HEK293 (cell line): ENCODE measurements around the gene CDK14.

Experiments used
- CTCF ChIA-PET: fragments of 350-600 bp; formaldehyde crosslinking; extraction: SDS; loops from one replicate; lab custom pipeline; 2021; ENCODE audit warnings: antibody characterized with exemption; lab: Yijun Ruan, JAX
- POLR2A ChIA-PET: fragments of 300-600 bp; formaldehyde crosslinking; extraction: SDS; loops from one replicate; lab custom pipeline; 2020; ENCODE audit warnings: antibody characterized with exemption, inconsistent platforms; lab: Yijun Ruan, JAX
- H3K27ac ChIP-seq: fragments of 200-500 bp; sonication (Bioruptor generic); 2 replicates; pipeline ENCODE4 v1.5.1; 2014; ENCODE audit warnings: low read depth, low read length, control low read depth, inconsistent platforms; ENCODE audit errors: extremely low read depth
- H3K36me3 ChIP-seq, 2 experiments: fragments of 200-500 bp in 1 of 2; sonication (Bioruptor generic) in 1 of 2; 1 replicate in 1 of 2; 2 replicates in 1 of 2; pipeline ENCODE4 v1.5.1; 2014 to 2017; ENCODE audit warnings: inconsistent platforms in 2 of 2, low read length in 2 of 2; ENCODE audit not compliant: control insufficient read depth in 2 of 2, insufficient read depth in 1 of 2
- H3K4me1 ChIP-seq: fragments of 200-500 bp; sonication (Bioruptor generic); 2 replicates; pipeline ENCODE4 v1.5.1; 2014; ENCODE audit warnings: mild to moderate bottlenecking, low read length, inconsistent platforms; ENCODE audit not compliant: control insufficient read depth, insufficient read depth
- H3K4me3 ChIP-seq: 2 replicates; pipeline ENCODE4 v1.5.1; 2011; ENCODE audit warnings: low read depth, mild to moderate bottlenecking, control low read depth, low read length, moderate library complexity
- H3K9me3 ChIP-seq: fragments of 200-500 bp; sonication (Bioruptor generic); 2 replicates; pipeline ENCODE4 v1.5.1; 2014; ENCODE audit warnings: low read depth, low read length, inconsistent platforms; ENCODE audit not compliant: control insufficient read depth, insufficient read depth
- HOXA7 ChIP-seq: sonication (generic); formaldehyde crosslinking; IDR thresholded peaks from 2 replicates; pipeline ENCODE4 v1.8.1; 2022; ENCODE audit warnings: missing genetic modification reagents, borderline replicate concordance
- KLF10 ChIP-seq: fragments of 450-650 bp; IDR thresholded peaks from 2 replicates; pipeline ENCODE4 v1.5.1; 2018; ENCODE audit warnings: missing biosample characterization, mild to moderate bottlenecking, missing genetic modification characterization
- MEIS1 ChIP-seq: sonication (generic); formaldehyde crosslinking; IDR thresholded peaks from 2 replicates; pipeline ENCODE4 v1.8.1; 2022; ENCODE audit warnings: missing genetic modification reagents, mild to moderate bottlenecking, borderline replicate concordance
- SALL2 ChIP-seq: fragments of 450-650 bp; formaldehyde crosslinking; IDR thresholded peaks from 2 replicates; pipeline ENCODE4 v1.5.0; 2017; ENCODE audit warnings: missing biosample characterization, mild to moderate bottlenecking, missing genetic modification characterization, borderline replicate concordance
- ZBTB1 ChIP-seq: fragments of 450-650 bp; formaldehyde crosslinking; IDR thresholded peaks from 2 replicates; pipeline ENCODE4 v1.5.1; 2016; ENCODE audit warnings: missing biosample characterization, missing genetic modification characterization
- ZBTB21 ChIP-seq: fragments of 450-650 bp; formaldehyde crosslinking; IDR thresholded peaks from 2 replicates; pipeline ENCODE4 v1.5.1; 2017; ENCODE audit warnings: missing biosample characterization, missing genetic modification characterization
- ZBTB8A ChIP-seq: fragments of 450-650 bp; formaldehyde crosslinking; IDR thresholded peaks from 2 replicates; pipeline ENCODE4 v1.5.1; 2016; ENCODE audit warnings: missing biosample characterization, missing genetic modification characterization
- ZNF146 ChIP-seq: fragments of 450-650 bp; formaldehyde crosslinking; IDR thresholded peaks from 2 replicates; pipeline ENCODE4 v1.5.1; 2016; ENCODE audit warnings: missing biosample characterization, missing genetic modification characterization
- ZNF16 ChIP-seq: fragments of 450-650 bp; formaldehyde crosslinking; IDR thresholded peaks from 2 replicates; pipeline ENCODE4 v1.5.1; 2016; ENCODE audit warnings: low read depth, missing biosample characterization, missing genetic modification characterization
- ZNF174 ChIP-seq: fragments of 450-650 bp; formaldehyde crosslinking; IDR thresholded peaks from 2 replicates; pipeline ENCODE4 v1.5.0; 2017; ENCODE audit warnings: missing biosample characterization, mild to moderate bottlenecking, missing genetic modification characterization
- ZNF221 ChIP-seq: fragments of 450-650 bp; formaldehyde crosslinking; IDR thresholded peaks from 2 replicates; pipeline ENCODE4 v1.5.1; 2017; ENCODE audit warnings: missing biosample characterization, missing genetic modification characterization, borderline replicate concordance
- ZNF311 ChIP-seq: fragments of 450-650 bp; formaldehyde crosslinking; IDR thresholded peaks from 2 replicates; pipeline ENCODE4 v1.5.1; 2017; ENCODE audit warnings: missing biosample characterization, missing genetic modification characterization, borderline replicate concordance
- ZNF335 ChIP-seq: fragments of 450-650 bp; formaldehyde crosslinking; conservative IDR thresholded peaks from 2 replicates; pipeline ENCODE4 v1.5.1; 2016; ENCODE audit warnings: missing biosample characterization, missing genetic modification characterization
- ZNF510 ChIP-seq: fragments of 450-650 bp; formaldehyde crosslinking; IDR thresholded peaks from 2 replicates; pipeline ENCODE4 v1.5.1; 2018; ENCODE audit warnings: mild to moderate bottlenecking, missing genetic modification characterization, missing biosample characterization; ENCODE audit not compliant: insufficient replicate concordance
- ZNF529 ChIP-seq: fragments of 450-650 bp; formaldehyde crosslinking; IDR thresholded peaks from 2 replicates; pipeline ENCODE4 v1.5.1; 2017; ENCODE audit warnings: missing genetic modification characterization, missing biosample characterization; ENCODE audit not compliant: insufficient replicate concordance
- ZNF530 ChIP-seq: fragments of 450-650 bp; formaldehyde crosslinking; IDR thresholded peaks from 2 replicates; pipeline ENCODE4 v1.5.1; 2016; ENCODE audit warnings: low read depth, missing biosample characterization, missing genetic modification characterization
- ZNF837 ChIP-seq: fragments of 450-650 bp; formaldehyde crosslinking; IDR thresholded peaks from 2 replicates; pipeline ENCODE4 v1.5.1; 2016; ENCODE audit warnings: missing biosample characterization, missing genetic modification characterization
- TF ChIP-seq, protein P1 (sequence below): fragments of 450-650 bp; formaldehyde crosslinking; IDR thresholded peaks from 2 replicates; pipeline ENCODE4 v1.5.1; 2016; ENCODE audit warnings: missing biosample characterization, missing genetic modification characterization, borderline replicate concordance
- TF ChIP-seq, protein P2 (sequence below): sonication (generic); formaldehyde crosslinking; IDR thresholded peaks from 2 replicates; pipeline ENCODE4 v1.8.1; 2022; ENCODE audit warnings: mild to moderate bottlenecking, moderate library complexity, missing genetic modification reagents
- TF ChIP-seq, protein P3 (sequence below): fragments of 450-650 bp; formaldehyde crosslinking; IDR thresholded peaks from 2 replicates; pipeline ENCODE4 v1.5.1; 2016; ENCODE audit warnings: missing biosample characterization, missing genetic modification characterization
- TF ChIP-seq, protein P4 (sequence below): fragments of 450-650 bp; formaldehyde crosslinking; IDR thresholded peaks from 2 replicates; pipeline ENCODE4 v1.5.1; 2017; ENCODE audit warnings: missing biosample characterization, missing genetic modification characterization
- TF ChIP-seq, protein P5 (sequence below): fragments of 450-650 bp; formaldehyde crosslinking; conservative IDR thresholded peaks from 2 replicates; pipeline ENCODE4 v1.5.1; 2016; ENCODE audit warnings: low read depth, missing biosample characterization, missing genetic modification characterization

Gene CDK14

DNA sequence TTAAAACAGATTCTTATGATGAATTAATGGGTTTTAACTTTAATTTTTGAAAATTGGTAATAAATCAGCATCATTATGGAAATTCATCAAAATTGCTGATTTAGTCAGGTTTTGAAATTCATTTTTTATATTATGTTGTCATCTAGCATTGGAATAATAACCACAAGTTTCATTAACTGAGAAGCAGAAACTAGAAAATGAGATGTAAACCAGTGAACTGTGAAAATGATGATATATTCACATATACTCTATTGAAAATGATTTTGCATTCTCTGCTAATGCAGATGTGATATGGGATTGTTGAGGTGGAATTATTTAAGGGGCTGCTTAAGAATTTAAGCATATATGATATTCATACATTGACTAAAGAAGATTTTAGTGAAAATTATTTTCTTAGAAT is 352.0 kb downstream of the CDK14 start:
- CTCF ChIA-PET = no interaction called here
- H3K4me1 ChIP-seq = no peaks in the 10 kb centered on the region
- H3K36me3 ChIP-seq = no peaks in the 10 kb centered on the region
- POLR2A ChIA-PET = no interaction called here
- H3K27ac ChIP-seq = no peak overlapping the region
- TF ChIP-seq ZNF221 (tag by site-specific recombination) (no peak), ZBTB1 (tag by site-specific recombination) (no peak), ZNF16 (no peak), ZBTB8A (tag by site-specific recombination) (no peak)
- no peak overlapping the region for H3K4me3 ChIP-seq
- no peaks in the 10 kb centered on the region for H3K9me3 ChIP-seq

DNA sequence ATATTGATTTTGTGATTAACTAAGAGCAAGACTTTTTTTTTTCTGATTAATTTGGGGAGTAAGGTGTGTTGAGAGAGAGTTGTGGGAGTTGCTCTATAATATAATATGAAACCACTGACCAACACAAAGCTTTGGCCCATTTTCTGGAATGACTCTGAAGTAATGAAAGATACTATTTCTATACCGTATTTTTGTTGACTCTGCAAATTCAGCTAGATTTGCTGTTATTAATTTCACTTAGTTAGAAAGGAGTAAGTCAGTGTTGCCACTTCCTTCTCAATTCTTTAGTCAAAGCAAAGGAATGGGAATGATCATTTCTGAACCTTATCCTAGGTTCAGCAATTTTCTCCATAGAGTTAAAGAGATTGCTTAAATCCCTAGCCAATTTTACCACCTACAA is 355.1 kb downstream of the CDK14 start:
- POLR2A ChIA-PET = no interaction called here

More for the DNA sequence above, 355.1 kb downstream of the CDK14 start:
- Histone ChIP-seq H3K4me3 (no peak overlapping the region), H3K27ac (no peak overlapping the region), H3K9me3 (no peaks in the 10 kb centered on the region), H3K36me3 (no peaks in the 10 kb centered on the region), H3K4me1 (no peaks in the 10 kb centered on the region)
- CTCF ChIA-PET = no interaction called here
- TF ChIP-seq ZNF837 (tag by site-specific recombination) = no peak
- TF ChIP-seq, protein P1, sequence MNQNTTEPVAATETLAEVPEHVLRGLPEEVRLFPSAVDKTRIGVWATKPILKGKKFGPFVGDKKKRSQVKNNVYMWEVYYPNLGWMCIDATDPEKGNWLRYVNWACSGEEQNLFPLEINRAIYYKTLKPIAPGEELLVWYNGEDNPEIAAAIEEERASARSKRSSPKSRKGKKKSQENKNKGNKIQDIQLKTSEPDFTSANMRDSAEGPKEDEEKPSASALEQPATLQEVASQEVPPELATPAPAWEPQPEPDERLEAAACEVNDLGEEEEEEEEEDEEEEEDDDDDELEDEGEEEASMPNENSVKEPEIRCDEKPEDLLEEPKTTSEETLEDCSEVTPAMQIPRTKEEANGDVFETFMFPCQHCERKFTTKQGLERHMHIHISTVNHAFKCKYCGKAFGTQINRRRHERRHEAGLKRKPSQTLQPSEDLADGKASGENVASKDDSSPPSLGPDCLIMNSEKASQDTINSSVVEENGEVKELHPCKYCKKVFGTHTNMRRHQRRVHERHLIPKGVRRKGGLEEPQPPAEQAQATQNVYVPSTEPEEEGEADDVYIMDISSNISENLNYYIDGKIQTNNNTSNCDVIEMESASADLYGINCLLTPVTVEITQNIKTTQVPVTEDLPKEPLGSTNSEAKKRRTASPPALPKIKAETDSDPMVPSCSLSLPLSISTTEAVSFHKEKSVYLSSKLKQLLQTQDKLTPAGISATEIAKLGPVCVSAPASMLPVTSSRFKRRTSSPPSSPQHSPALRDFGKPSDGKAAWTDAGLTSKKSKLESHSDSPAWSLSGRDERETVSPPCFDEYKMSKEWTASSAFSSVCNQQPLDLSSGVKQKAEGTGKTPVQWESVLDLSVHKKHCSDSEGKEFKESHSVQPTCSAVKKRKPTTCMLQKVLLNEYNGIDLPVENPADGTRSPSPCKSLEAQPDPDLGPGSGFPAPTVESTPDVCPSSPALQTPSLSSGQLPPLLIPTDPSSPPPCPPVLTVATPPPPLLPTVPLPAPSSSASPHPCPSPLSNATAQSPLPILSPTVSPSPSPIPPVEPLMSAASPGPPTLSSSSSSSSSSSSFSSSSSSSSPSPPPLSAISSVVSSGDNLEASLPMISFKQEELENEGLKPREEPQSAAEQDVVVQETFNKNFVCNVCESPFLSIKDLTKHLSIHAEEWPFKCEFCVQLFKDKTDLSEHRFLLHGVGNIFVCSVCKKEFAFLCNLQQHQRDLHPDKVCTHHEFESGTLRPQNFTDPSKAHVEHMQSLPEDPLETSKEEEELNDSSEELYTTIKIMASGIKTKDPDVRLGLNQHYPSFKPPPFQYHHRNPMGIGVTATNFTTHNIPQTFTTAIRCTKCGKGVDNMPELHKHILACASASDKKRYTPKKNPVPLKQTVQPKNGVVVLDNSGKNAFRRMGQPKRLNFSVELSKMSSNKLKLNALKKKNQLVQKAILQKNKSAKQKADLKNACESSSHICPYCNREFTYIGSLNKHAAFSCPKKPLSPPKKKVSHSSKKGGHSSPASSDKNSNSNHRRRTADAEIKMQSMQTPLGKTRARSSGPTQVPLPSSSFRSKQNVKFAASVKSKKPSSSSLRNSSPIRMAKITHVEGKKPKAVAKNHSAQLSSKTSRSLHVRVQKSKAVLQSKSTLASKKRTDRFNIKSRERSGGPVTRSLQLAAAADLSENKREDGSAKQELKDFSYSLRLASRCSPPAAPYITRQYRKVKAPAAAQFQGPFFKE = no peak
- no peak for TF ChIP-seq ZNF146 (tag by site-specific recombination)
- no peak for TF ChIP-seq ZNF335 (tag by site-specific recombination)
- no peak for TF ChIP-seq ZNF529 (tag by site-specific recombination)
- TF ChIP-seq, protein P2, sequence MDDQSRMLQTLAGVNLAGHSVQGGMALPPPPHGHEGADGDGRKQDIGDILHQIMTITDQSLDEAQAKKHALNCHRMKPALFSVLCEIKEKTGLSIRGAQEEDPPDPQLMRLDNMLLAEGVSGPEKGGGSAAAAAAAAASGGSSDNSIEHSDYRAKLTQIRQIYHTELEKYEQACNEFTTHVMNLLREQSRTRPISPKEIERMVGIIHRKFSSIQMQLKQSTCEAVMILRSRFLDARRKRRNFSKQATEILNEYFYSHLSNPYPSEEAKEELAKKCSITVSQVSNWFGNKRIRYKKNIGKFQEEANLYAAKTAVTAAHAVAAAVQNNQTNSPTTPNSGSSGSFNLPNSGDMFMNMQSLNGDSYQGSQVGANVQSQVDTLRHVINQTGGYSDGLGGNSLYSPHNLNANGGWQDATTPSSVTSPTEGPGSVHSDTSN (CRISPR knock-in tag) = no peak
- TF ChIP-seq, protein P3, sequence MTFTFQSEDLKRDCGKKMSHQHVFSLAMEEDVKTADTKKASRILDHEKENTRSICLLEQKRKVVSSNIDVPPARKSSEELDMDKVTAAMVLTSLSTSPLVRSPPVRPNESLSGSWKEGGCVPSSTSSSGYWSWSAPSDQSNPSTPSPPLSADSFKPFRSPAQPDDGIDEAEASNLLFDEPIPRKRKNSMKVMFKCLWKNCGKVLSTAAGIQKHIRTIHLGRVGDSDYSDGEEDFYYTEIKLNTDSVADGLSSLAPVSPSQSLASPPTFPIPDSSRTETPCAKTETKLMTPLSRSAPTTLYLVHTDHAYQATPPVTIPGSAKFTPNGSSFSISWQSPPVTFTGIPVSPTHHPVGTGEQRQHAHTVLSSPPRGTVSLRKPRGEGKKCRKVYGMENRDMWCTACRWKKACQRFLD (tag by site-specific recombination) = no peak
- TF ChIP-seq, protein P4, sequence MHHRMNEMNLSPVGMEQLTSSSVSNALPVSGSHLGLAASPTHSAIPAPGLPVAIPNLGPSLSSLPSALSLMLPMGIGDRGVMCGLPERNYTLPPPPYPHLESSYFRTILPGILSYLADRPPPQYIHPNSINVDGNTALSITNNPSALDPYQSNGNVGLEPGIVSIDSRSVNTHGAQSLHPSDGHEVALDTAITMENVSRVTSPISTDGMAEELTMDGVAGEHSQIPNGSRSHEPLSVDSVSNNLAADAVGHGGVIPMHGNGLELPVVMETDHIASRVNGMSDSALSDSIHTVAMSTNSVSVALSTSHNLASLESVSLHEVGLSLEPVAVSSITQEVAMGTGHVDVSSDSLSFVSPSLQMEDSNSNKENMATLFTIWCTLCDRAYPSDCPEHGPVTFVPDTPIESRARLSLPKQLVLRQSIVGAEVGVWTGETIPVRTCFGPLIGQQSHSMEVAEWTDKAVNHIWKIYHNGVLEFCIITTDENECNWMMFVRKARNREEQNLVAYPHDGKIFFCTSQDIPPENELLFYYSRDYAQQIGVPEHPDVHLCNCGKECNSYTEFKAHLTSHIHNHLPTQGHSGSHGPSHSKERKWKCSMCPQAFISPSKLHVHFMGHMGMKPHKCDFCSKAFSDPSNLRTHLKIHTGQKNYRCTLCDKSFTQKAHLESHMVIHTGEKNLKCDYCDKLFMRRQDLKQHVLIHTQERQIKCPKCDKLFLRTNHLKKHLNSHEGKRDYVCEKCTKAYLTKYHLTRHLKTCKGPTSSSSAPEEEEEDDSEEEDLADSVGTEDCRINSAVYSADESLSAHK (tag by site-specific recombination) = no peak
- no peak for TF ChIP-seq SALL2 (tag by site-specific recombination)
- no peak for TF ChIP-seq ZNF530 (tag by site-specific recombination)
- no peak for TF ChIP-seq ZNF510 (tag by site-specific recombination)
- TF ChIP-seq ZBTB21 (tag by site-specific recombination) = no peak
- TF ChIP-seq ZNF311 (tag by site-specific recombination) = no peak
- TF ChIP-seq, protein P5, sequence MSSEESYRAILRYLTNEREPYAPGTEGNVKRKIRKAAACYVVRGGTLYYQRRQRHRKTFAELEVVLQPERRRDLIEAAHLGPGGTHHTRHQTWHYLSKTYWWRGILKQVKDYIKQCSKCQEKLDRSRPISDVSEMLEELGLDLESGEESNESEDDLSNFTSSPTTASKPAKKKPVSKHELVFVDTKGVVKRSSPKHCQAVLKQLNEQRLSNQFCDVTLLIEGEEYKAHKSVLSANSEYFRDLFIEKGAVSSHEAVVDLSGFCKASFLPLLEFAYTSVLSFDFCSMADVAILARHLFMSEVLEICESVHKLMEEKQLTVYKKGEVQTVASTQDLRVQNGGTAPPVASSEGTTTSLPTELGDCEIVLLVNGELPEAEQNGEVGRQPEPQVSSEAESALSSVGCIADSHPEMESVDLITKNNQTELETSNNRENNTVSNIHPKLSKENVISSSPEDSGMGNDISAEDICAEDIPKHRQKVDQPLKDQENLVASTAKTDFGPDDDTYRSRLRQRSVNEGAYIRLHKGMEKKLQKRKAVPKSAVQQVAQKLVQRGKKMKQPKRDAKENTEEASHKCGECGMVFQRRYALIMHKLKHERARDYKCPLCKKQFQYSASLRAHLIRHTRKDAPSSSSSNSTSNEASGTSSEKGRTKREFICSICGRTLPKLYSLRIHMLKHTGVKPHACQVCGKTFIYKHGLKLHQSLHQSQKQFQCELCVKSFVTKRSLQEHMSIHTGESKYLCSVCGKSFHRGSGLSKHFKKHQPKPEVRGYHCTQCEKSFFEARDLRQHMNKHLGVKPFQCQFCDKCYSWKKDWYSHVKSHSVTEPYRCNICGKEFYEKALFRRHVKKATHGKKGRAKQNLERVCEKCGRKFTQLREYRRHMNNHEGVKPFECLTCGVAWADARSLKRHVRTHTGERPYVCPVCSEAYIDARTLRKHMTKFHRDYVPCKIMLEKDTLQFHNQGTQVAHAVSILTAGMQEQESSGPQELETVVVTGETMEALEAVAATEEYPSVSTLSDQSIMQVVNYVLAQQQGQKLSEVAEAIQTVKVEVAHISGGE = no peak
- no peak for TF ChIP-seq MEIS1 (CRISPR knock-in tag)
- TF ChIP-seq KLF10 (tag by site-specific recombination) = no peak
- no peak for TF ChIP-seq ZNF174 (tag by site-specific recombination)
- TF ChIP-seq HOXA7 = no peak
